ENCODE data around the gene SON.

The SON gene

DNA sequence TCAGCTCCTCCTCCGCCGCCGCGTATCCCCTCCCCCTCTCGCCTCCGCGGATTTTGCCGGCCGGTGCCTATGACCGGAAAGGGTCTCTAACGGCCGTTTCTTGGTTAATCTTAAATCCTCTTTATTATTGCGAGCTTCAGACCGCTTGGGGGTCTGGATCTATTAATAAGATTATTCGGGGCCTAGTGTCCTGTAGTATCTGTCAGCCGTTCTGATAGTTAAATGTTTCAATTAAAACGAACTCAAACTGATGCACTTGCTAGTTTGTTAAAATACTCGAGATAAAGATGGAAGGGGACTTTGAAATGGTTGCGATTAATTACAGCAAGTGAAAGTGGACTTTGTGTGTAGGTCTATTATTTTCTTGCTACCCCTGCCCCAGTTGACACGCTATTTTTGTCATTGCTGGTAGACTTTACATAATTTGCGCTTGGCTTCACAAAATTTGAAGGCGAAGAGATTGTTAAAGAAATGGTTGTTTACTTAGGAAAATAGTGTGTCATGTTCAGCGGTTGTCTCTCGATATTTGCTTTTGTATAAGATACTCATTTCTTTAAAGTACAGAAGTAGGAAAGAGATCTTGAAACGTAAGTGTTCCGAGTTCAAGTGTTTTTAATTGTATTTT lies 779 bp downstream of the SON start:
- peak in 1 of 56 donors; percentile 49 for DNase-seq

DNA sequence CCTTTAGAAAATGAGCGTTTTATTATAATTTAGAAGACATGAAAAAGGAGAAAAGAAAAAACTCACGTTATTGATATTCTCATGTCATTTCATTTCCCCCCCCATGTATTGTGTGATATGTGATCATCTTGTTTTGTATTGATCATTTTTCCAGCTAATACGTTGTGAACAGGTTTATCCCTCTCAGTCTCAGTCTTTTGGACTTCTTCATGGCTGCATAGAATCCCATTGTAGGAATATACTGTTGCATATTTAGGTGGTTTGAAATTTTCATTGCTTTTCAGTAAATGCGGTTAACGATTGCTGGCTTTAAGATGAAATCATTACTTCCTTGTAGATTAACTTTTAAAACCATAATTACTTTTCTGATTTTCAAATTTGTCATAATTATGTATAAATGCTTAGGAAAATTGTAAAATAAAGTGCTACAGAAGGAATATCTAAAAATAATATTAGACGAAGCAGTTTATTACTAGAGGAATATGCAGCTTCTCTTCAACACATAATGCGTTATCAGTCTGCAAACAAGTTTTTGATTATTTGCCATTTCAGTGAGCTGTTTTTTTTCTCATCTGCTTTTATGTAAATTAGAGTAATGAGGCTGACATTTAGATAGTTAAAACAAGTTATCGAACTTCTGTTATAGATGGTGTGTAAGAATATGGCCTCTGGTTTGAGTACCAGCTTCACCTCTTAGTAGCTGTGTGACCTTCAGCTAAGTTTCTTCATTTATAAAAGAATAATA lies 1.8 kb downstream of the SON start:
- no peak for DNase-seq

- peak in 1 of 56 donors; percentile 13 for DNase-seq
Measured at GRCh38 chr21:33546086-33546485, 3.2 kb downstream of the SON start.

GRCh38 chr21:33549848-33550771 lies 7.3 kb downstream of the SON start:
- no peak for DNase-seq

DNA sequence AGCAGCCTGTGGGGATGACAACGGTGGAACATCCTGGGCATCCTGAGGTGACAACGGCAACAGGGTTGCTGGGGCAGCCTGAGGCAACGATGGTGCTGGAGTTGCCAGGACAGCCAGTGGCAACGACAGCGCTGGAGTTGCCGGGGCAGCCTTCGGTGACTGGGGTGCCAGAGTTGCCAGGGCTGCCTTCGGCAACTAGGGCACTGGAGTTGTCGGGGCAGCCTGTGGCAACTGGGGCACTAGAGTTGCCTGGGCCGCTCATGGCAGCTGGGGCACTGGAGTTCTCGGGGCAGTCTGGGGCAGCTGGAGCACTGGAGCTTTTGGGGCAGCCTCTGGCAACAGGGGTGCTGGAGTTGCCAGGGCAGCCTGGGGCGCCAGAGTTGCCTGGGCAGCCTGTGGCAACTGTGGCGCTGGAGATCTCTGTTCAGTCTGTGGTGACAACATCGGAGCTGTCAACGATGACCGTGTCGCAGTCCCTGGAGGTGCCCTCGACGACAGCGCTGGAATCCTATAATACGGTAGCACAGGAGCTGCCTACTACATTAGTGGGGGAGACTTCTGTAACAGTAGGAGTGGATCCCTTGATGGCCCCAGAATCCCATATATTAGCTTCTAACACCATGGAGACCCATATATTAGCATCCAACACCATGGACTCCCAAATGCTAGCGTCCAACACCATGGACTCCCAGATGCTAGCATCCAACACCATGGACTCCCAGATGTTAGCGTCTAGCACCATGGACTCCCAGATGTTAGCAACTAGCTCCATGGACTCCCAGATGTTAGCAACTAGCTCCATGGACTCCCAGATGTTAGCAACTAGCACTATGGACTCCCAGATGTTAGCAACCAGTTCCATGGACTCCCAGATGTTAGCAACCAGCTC lies 8.2 kb downstream of the SON start:
- no peak for DNase-seq

- no peak for DNase-seq
Measured at GRCh38 chr21:33551664-33552063, 8.8 kb downstream of the SON start.

DNA sequence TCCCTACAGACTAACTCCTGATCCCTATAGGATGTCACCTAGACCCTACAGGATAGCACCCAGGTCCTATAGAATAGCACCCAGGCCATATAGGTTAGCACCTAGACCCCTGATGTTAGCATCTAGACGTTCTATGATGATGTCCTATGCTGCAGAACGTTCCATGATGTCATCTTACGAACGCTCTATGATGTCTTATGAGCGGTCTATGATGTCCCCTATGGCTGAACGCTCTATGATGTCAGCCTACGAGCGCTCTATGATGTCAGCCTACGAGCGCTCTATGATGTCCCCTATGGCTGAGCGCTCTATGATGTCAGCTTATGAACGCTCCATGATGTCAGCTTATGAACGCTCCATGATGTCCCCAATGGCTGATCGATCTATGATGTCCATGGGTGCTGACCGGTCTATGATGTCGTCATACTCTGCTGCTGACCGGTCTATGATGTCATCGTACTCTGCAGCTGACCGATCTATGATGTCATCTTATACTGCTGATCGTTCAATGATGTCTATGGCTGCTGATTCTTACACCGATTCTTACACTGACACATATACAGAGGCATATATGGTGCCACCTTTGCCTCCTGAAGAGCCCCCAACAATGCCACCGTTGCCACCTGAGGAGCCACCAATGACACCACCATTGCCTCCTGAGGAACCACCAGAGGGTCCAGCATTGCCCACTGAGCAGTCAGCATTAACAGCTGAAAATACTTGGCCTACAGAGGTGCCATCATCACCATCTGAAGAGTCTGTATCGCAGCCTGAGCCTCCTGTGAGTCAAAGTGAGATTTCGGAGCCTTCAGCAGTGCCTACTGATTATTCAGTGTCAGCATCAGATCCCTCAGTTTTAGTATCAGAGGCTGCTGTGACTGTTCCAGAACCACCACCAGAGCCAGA lies 9.5 kb downstream of the SON start:
- DNase-seq, result no peak

GRCh38 chr21:33552999-33553598 lies 10.3 kb downstream of the SON start:
- no peak for DNase-seq

- no peak for DNase-seq
Measured at GRCh38 chr21:33554236-33554981, 11.6 kb downstream of the SON start.

- no peak for DNase-seq
Measured at GRCh38 chr21:33554982-33555344, 12.1 kb downstream of the SON start.

GRCh38 chr21:33557447-33557846 lies 14.6 kb downstream of the SON start:
- no peak for DNase-seq

DNA sequence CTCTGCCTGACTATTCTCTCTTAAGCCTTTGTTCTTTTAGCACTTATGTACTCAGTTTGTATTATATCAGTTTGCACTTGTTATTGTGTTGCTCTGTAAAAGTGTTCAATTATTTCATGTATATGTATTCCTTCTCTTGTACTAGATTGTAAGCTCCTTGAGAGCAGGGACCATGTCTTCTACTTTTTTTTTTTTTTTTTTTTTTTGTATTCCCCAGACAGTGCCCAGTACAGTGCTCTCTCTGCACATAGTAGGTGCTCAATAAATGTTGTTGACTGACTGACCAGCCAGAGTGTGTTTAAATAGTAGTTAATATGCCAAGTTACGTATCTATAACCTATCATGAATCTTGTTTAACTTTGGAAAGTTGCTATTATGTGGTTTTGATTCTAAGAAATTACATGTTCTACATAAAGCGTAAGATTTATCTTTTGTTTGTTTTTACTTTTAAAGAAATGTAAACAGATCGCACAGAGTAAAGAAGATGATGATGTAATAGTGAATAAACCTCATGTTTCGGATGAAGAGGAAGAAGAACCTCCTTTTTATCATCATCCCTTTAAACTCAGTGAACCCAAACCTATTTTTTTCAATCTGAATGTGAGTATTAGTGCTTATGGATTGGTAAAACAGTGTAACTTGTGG lies 16.1 kb downstream of the SON start:
- DNase-seq, result no peak

GRCh38 chr21:33559813-33560212 lies 17.0 kb downstream of the SON start:
- no peak for DNase-seq

- DNase-seq, result no peak
Measured at GRCh38 chr21:33560965-33561364, 18.1 kb downstream of the SON start.

GRCh38 chr21:33561373-33561772 lies 18.5 kb downstream of the SON start:
- no peak for DNase-seq

DNA sequence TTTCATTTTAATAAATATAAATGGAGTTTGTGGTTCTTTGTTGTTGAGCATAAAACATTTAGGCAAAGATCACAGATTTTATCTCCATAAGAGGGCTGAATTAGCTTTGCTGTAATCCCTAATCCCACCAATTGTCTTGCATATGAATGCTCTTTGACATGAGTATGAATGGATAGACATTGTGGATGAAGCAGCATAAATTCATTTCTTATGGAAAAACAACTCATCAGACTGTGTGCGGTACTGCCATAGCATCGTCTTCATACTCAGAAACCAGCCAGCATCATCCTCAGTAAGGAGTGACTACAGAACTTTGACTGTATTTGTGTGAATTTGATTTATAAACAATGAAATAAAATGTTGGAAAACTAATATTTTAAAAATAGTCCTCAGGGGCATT lies 19.6 kb downstream of the SON start:
- no peak for DNase-seq

DNA sequence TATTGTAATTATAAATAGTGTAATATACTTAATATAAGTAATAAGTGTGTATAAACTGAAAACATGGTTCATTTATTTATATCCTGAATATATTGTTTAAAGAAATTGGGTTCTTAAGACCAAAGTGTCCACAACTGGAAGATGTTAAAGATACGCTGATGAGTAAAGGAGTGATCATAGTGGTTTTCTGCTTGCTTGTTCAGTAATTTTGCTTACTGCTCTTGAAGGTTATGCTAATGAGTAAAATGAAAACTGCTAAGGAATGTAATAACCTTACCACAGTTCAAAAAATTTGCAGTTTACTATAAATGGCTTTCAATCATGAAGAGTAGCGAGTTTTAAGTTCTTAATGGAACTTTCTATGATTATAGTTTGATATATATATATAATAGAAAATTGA lies 23.7 kb downstream of the SON start:
- DNase-seq, result no peak

GRCh38 chr21:33567914-33568313 lies 25.1 kb downstream of the SON start:
- DNase-seq, result no peak
